ENCODE measurements around the gene MYCBP2.

MYCBP2 gene

GRCh38 chr13:77190349-77190958, 136.4 kb downstream of the MYCBP2 start:
- no peak for DNase-seq

- no peak for DNase-seq
Measured at GRCh38 chr13:77185721-77186120, 141.2 kb downstream of the MYCBP2 start.

- DNase-seq: peak; percentile 1
Measured at GRCh38 chr13:77184455-77184854, 142.4 kb downstream of the MYCBP2 start.

- DNase-seq: no peak
Measured at GRCh38 chr13:77180011-77180410, 146.9 kb downstream of the MYCBP2 start.

DNA sequence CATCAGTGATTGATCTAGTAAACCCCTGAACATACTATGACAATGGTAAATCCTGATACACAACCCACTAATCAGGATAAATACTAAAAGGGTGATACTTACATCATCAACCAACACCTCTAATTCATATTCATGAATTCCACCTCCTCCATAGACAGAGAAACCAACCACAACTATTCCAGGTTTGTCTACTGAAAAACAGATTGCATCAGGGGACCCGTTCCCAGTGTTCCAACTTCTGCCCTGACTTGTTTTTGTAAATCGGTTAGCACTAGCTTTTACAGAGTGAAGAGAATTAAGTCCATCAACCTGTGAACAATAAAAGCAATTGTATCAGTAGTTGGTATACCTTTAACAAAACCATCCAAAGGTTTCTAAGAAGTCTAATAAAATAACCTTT, 149.2 kb downstream of the MYCBP2 start:
- no peak for DNase-seq

- DNase-seq: no peak
Measured at GRCh38 chr13:77176350-77176749, 150.5 kb downstream of the MYCBP2 start.

- peak; percentile 2 for DNase-seq
Measured at GRCh38 chr13:77172650-77173049, 154.2 kb downstream of the MYCBP2 start.

DNA sequence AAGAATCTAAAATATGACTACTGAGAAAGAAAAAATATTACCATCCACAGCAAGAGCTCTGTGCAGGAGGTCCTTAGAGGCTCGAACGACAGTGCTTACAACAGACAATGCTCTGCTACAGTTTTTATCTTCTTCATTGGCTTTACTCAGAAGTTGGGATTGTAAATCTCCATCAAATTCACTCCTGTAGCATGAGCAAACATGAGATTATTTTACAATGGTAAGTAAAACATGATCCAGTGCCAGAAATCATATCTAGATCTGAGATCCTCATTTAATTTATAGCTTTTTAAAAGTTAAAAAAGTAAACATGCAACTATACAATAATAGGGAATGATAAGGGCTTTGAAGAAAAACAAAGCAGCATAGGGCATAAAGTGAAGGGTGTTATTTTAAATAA, 155.4 kb downstream of the MYCBP2 start:
- no peak for DNase-seq

GRCh38 chr13:77168237-77168636, 158.7 kb downstream of the MYCBP2 start:
- DNase-seq: no peak

GRCh38 chr13:77150651-77151050, 176.2 kb downstream of the MYCBP2 start:
- no peak for DNase-seq

DNA sequence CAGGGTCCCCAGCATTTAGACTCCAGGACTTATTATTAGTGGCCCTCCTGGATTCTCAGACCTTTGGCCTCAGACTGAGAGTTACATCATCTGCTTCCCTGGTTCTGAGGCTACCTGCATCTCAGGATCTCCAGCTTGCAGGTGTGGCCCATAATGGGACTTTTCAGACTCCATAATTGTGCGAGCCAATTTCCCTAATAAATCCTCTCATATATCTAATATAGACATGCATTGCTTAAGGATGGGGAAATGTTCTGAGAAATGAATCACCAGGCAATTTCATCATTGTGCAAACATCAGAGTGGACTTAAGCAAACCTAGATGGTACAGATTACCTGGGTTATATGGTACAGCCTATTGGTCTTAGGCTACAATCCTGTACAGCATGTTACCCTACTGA, 183.5 kb downstream of the MYCBP2 start:
- DNase-seq: no peak

DNA sequence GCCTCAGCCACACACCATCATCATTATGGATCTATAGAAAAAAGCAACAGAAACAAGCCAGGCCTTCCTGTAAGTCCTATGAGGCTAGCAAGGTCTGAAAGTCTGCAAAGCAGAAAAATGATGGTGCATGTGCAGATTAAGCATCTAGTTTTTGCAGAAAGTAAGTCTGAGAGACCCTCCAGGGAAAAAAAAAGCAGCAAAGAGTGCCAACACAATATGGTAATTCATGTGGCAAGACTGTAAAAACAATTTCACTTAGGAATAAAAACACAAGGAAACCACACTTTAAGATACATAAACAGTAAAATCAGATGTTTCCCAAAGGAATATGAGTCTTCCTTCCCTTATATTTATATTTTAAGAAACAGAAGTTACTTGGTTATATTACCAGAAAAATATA, 187.6 kb downstream of the MYCBP2 start:
- no peak for DNase-seq

DNA sequence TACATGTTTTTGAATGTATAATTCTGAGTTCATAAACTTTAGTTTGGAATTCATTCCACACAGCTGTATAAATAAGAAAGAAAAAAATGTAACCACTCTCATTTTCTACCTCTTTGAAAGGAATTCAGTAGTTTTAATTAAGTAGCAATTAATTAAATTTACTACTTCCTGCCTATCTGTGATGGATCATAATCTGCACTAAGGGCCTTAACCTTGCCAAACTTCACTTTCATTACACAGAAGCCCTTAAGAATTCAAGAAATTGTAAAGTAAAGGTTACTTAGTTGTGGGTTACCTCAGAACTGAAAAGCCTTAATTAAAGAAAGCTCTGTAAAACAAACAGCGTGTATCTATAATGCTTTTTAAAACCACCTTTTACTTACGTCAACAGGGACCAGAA, 188.1 kb downstream of the MYCBP2 start:
- no peak for DNase-seq

DNA sequence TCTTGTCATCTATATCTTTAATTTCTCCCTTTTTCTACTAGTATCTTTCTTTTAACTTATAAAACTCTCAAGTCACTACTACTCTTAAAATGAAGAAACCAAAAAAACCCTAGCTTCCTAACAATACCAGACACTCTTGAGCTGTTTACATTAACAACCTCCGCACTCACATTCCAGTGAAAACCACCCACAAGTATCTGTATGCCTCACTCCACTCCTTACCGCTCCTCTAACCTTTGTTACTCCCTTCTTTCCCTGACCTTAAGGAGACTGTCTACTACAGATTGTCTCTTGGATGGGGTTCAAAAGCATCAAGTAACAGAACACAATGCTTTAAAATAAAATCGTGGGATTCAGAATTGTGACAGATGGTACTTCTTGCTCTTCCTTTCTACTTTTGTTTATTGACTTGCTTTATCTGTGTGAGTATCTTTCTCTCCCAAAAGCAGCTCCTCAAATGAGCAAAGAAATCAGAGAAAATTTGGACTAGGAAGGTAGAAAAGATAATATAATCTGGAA, 189.9 kb downstream of the MYCBP2 start:
- DNase-seq: no peak

DNA sequence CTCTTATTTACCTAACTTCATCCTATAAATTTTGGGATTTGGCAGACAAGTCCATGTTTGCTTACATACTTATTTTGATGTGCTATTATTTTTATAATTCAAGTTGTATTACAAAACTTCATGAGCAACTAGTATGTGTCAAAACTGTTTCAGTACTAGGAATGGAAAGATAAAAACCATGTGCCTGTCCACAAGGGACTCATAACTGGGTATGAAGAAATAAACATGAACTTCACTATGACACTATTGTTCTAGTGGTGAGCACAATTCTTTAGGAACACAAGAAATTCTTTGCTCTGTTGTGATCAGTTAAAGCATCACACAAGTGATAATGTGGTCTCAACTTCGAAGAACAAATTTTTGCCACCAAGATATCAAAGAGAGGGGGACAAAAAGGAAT, 202.5 kb downstream of the MYCBP2 start:
- DNase-seq: no peak

GRCh38 chr13:77118134-77118533, 208.8 kb downstream of the MYCBP2 start:
- DNase-seq: no peak

DNA sequence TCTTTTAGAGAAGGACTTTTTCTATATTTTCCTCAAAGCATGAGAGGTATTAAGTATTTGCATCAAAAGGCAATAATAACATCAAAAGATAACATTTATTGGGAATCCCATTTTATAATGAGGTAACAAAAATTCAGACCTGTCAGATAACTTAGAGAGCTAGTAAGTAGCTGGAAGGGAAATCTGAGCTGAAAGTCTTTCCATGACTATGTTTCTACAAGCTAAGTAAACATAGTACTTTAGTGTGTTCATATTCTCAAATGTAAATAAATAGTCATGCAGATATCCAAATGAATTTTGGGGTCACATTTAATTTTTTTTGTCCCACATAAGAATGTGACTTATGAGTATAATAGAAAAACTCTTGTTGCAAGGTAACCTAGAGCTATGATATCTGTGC, 212.6 kb downstream of the MYCBP2 start:
- no peak for DNase-seq

DNA sequence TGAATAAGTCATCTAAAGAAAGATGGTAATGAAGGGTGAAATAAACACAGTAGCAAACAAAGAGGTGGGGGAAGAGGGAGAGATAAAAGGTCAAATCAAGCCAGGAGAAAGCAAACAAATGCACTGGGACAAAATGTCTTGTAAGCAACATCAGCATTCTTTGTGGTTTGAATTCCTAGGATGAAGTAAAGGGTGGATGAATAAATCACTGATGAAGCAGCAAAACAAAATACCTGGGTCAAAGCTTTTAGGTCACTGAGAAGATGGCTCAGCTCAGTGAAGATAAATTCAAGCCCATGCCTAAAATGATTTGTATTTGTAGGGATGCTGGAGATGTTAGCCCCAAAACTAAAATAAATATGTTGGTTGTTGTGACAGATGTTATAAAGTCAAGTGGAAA, 213.4 kb downstream of the MYCBP2 start:
- DNase-seq: no peak

GRCh38 chr13:77105051-77105450, 221.8 kb downstream of the MYCBP2 start:
- DNase-seq: no peak

- DNase-seq: no peak
Measured at GRCh38 chr13:77099415-77099814, 227.5 kb downstream of the MYCBP2 start.

DNA sequence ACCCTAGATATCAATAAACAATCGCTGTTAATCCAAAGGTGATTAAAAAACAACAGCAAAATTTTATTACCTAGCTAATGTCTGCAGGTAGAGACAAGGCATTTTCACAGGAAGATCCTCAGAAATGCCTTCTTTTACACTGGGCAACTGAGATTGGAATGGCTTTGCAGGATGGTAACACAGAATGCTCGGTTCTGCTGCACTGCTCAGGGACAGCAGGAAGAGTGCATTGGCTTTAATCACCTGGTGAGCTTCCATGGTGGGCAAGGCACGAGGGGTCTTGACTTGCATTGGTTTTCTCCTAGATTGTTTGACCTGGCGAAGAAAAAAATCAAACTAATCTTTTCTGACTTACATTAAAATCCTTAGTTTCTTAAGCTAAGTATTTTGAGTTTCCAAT, 231.6 kb downstream of the MYCBP2 start:
- DNase-seq: no peak

DNA sequence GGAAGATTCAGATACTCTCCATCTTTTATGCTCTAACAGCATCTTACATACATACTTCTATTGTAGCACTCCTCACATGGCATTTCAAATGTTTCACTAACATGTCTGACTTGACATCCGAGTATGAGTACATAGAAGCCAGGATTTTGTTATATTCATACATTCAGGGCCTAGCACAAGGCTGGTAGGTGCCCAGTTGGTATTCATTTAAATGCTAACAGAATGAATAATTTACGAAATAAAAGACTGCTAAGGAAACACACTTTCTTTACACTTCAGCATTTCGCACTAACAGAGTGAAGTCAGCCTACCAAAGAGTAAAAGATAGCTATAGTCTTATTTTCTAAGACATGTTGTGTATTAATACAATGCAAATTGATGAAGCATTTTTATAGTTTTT, 232.1 kb downstream of the MYCBP2 start:
- no peak for DNase-seq

DNA sequence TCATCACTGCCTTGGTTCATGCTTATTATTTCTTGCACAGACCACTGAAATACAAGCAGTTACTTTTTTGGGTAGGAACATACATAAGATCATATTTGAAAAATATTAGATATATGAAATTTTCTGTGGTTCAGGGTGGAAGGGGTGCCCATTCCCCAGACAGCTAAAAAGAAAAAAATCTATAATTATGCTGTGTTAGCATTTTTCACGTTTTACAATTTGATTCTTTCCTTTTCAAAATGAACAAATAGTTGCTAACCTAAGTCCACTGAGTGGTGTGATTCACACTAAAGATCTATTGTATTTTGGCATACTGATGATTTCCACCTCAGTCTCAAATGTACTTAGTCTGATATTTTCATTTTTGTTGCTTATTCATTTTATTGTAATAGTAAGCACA, 233.2 kb downstream of the MYCBP2 start:
- no peak for DNase-seq

DNA sequence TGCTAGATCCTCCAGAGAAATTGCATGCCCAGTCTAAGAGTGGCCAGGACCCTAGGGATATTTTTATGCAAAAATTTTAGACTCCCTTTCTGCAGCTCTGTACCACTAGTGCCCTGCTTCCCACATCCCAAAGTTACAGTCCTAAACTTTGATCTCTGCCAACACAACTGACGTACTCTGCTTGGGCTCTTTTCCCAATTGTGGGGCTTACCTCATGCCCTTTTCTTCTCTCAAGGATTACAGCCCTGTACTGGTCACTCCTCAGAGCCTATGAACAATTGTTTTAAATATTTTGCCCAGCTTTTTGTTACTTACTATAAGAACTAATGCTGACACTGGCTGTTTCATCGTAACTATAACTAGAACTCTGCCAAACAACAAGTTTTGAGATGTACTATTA, 242.1 kb downstream of the MYCBP2 start:
- DNase-seq: no peak

DNA sequence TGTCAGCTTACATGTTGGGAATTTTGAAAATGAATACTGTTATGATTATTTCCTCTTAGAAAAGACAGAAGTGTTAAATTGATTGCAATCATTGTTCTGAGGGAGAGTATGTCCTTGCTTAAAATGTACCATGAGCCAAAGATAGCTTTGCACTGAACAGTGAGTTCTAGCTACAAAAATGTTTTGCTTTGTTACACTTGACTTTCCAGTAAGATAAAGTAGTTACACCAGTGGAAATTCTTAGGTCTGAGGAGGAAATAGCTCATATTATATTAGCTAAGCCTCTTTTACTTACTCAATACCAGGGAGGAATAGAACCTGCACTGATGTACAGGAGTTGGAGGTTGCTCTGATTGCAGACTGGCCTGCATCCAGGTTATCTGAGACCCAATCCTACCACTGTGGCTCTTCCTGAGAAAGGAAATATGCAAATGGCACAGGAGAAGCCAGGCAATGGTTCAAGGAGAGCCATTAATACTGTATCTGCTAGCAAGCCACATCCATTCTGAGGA, 246.9 kb downstream of the MYCBP2 start:
- no peak for DNase-seq

All from CD4-positive, alpha-beta T cell treated with Interleukin-12 subunit alpha and Interleukin-12 subunit beta, for 1 hour (primary cell).